Activated naive CD4-positive, alpha-beta T cell treated with anti-CD3 and anti-CD28 coated beads, Interleukin-2, amount 50 U/mL, for 16 hours (primary cell): ENCODE measurements around the gene ZNF775.

ENCODE experiments used
- DNase-seq: peaks from one replicate; pipeline ENCODE4 v3.0.0-alpha.2; 2020

ZNF775 gene

DNA sequence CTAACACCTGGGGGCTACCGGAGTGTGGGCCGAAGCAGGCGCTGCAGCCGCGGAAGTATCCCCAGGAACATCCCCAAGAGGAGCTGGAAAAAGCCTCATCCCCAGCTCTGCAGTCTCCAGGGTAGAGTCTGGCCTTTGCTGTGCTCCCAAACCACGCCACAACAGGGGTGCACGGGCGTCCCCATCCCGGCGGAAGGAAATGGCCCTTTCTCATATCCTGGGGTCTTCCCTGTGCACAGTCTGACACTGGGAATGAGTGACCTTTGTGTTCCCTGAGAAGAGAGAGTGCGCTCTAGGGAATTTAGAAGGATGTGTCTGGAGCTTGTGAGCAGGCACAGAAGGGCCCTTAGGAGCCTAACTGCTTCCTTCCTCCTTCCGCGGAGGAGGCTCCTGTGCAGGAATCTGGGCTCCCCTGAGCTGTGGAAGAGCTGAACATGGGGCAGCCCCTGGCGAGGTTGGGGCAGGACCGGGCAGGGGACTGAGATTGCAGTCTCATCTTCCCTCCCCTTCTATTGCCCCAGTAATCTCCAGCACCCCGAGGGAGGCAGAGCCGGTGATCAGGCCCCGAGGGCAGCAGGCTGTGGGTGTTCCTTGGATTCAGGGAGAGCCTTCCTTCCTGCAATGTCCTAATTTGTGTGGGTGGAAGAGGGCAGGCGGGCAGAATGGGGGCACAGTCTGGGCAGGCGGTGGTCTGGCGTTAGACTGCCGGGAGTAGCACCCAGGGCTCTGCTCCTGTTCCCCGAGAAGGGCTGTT, 9.2 kb upstream of the ZNF775 start:
- DNase-seq = no peak

DNA sequence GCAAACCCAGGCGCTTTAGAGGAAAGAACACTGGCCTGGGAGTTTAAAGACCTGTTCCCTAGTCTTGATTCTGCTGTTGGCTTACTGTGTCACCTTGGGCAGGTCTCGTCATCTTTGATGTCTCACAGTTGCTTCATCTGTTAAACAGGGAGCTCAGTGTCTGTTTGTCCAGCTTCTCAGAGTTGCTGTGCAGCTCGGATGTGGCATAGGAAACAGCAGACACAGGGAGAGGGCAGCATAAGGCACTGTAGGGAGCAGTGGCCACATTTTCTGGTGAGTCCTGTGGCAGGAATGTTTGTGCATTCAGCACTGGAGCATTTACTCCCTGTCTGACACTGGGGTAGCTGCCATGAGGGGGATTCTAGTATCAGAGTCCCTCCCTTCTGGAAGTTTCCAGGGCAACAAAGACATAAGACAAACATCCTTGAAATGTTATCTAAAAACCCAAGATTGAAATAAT, 8.5 kb upstream of the ZNF775 start:
- DNase-seq = no peak

DNA sequence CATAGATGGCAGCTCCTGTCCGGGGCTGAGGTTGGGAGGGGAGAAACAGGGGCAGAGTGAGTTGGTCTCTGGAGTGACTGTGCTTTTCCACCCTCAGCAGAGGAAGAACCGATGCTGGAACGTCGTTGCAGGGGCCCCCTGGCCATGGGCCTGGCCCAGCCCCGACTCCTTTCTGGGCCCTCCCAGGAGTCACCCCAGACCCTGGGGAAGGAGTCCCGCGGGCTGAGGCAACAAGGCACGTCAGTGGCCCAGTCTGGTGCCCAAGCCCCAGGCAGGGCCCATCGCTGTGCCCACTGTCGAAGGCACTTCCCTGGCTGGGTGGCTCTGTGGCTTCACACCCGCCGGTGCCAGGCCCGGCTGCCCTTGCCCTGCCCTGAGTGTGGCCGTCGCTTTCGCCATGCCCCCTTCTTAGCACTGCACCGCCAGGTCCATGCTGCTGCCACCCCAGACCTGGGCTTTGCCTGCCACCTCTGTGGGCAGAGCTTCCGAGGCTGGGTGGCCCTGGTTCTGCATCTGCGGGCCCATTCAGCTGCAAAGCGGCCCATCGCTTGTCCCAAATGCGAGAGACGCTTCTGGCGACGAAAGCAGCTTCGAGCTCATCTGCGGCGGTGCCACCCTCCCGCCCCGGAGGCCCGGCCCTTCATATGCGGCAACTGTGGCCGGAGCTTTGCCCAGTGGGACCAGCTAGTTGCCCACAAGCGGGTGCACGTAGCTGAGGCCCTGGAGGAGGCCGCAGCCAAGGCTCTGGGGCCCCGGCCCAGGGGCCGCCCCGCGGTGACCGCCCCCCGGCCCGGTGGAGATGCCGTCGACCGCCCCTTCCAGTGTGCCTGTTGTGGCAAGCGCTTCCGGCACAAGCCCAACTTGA, 7.8 kb upstream of the ZNF775 start:
- no peak for DNase-seq

DNA sequence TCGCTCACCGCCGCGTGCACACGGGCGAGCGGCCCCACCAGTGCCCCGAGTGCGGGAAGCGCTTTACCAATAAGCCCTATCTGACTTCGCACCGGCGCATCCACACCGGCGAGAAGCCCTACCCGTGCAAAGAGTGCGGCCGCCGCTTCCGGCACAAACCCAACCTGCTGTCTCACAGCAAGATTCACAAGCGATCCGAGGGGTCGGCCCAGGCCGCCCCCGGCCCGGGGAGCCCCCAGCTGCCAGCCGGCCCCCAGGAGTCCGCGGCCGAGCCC, 7.2 kb upstream of the ZNF775 start:
- no peak for DNase-seq

DNA sequence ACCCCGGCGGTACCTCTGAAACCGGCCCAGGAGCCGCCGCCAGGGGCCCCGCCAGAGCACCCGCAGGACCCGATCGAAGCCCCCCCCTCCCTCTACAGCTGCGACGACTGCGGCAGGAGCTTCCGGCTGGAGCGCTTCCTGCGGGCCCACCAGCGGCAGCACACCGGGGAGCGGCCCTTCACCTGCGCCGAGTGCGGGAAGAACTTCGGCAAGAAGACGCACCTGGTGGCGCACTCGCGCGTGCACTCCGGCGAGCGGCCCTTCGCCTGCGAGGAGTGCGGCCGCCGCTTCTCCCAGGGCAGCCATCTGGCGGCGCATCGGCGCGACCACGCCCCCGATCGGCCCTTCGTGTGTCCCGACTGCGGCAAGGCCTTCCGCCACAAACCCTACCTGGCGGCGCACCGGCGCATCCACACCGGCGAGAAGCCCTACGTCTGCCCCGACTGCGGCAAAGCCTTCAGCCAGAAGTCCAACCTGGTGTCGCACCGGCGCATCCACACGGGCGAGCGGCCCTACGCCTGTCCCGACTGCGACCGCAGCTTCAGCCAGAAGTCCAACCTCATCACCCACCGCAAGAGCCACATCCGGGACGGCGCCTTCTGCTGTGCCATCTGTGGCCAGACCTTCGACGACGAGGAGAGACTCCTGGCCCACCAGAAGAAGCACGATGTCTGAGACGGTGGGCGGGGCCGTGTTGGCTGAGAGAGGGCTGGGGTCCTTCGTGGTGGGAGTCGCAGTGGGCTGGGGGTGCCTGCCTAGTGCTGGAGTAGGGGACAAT, 6.7 kb upstream of the ZNF775 start:
- DNase-seq = no peak

DNA sequence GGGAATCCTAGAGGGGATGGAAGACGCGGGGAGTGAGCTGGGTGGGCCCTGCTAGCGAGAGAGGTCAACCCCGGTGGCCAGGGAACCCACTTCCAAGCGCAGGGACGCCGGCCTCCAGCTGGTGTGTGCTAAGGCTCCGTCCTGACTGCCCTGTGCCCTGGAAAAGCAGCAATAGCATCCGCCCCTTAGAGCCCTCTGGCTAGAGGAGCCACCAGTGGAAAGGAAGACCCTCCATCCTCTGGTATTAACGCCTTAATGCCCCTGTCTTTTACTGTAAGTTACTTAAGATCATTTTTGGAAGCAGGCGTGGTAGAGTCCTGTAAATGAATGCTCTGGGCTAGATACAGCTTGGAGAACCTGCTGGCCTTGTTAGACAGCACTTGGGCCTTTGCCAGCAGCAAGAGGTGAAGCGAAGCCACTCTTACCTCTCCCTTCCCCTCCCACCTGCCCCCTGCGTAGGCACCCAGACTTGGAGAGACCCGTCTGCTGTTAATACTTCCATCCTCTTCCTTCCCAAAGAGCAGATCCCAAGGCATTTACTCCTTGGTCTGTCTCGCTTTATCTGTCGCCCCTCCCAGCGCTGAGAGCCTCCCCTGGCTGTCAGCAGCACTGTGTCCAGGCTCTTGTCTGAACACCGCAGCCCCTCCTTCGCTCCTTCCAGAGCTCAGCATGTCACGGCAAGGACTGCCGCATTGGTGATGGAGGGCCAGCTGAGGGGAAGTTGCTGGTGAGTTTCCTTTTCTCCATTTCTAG, 5.9 kb upstream of the ZNF775 start:
- no peak for DNase-seq

DNA sequence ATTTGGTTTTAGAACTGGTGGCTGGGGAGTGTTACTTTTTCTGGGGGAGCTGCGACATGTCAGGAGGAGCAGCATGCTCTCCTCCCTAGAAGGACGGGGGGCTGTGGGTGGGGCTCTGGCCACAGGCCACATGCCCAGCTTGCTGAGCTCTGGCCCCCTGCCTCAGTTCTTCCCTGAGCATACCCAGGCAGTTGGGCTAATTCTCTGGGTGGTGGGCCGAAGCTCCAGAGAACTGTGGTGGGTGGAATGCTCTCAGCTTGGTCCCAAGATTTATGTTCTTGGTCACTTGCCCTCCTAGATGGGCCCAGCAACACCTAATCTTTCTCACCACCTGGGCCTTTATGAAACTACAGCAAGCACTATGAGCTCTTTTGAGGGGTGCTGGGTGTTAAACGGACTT, 5.1 kb upstream of the ZNF775 start:
- no peak for DNase-seq

DNA sequence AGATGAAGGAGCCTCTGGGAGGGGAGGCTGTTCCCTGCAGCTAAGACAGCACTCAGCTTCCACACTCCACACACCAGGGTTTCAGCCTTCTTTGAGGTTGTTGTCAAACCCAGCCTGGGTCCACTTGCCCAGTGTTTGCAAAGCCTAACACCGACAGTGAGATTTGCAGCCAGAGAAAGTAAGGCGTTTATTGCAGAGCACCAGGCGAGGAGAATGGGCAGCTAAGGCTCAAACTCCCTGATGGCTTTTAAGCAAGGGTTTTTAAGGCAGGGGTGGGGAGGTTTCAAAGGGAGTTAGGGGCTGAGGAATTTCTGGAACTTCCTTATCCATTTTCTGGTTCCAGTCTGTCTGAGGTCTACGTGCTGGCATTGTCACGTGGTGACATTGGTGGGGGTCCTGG, 4.7 kb upstream of the ZNF775 start:
- DNase-seq = no peak

DNA sequence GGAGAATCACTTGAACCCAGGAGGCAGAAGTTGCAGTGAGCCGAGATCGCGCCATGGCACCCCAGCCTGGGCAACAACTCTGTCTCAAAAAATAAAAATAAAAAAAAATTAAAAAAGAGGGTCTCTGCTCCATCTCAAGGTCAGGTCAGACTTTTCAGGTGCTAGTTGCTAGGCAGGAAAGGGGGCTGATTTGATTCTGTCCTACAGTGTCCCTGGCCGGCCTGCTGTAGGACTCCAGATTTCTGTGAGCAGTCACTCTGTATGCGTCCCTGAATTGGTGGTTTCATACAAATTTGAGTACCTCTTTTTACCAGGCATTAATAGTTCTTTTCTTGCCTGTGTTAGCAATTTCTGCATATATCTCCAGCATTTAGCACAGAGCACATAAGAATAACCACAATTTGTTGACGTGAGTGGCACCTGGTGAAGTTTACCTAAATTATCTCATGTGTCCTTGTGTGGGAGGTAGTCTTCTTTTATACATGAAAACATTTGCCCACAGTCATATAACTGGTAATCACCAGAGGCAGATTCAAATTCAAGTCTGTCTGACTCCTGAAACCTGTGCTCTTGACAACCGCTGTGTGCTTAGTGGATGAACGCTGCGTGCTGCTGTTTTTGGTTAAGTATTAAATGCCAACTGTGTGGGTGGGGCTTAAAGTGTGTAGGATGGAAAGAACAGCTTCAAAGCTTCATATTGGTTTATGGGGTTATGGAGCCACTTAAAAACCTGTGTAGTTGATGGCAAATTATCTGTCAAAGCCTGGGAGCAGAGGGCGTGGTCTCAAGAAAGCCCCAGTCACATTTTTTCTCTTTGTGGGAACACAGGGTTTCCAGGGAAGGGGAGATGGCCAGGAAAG, 3.2 kb upstream of the ZNF775 start:
- peak; percentile 61 for DNase-seq

DNA sequence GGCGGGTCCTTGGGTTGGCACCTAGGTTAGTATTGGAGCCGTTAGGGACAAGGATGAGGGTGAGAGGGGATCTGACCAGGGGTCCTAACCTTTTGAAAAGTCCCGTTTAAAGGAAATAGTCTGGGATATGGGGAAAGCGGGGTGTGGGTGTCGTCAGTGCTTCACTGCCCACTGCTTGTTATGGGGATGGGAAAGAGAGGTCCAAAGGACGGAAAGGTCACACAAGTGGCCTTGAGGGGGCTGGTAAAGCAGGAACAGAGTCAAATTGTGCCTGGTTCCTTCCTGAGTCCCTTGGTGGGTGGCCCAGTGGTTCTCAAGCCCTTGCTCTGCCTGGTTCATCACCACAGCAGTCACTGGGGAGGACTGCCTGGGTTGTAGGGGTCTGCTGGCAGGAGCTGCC, 2.6 kb upstream of the ZNF775 start:
- no peak for DNase-seq

DNA sequence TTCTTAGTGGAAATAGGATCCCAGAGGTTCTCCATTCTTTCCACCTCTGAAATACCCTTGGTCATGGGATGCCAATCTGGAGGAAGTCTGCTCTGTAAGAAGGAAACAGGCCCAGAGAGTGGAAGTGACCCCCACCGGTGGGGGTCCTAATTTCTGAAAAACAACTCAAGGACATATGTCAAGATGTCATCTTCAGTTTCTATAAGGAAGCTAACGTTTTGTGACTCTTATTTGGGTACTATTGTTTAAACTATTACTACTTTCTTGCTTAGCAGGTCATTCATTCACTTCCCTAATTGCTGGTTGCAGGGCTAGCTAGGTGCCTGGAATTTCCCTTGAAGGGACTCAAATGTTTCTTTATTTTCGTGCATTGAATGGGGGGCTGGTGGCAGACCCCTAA, 1.9 kb upstream of the ZNF775 start:
- no peak for DNase-seq

DNA sequence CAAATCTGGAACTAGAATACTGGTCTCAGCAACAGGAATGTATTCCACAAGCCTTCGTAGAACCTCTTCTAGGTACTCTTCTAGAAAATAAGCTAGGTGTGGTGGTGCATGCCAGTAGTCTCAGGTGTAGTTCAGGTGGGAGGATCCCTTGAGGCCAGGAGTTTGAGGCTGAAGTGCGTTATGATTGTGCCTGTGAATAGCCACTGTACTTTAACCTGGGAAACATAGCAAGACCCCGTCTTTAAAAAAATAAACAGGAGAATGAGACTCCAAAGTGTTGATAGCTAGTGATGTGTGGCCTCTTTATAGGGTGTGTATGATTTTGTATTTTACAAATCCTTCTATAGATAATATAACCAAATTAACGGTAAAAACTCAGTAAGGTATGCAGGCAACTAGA, 1.5 kb upstream of the ZNF775 start:
- no peak for DNase-seq

DNA sequence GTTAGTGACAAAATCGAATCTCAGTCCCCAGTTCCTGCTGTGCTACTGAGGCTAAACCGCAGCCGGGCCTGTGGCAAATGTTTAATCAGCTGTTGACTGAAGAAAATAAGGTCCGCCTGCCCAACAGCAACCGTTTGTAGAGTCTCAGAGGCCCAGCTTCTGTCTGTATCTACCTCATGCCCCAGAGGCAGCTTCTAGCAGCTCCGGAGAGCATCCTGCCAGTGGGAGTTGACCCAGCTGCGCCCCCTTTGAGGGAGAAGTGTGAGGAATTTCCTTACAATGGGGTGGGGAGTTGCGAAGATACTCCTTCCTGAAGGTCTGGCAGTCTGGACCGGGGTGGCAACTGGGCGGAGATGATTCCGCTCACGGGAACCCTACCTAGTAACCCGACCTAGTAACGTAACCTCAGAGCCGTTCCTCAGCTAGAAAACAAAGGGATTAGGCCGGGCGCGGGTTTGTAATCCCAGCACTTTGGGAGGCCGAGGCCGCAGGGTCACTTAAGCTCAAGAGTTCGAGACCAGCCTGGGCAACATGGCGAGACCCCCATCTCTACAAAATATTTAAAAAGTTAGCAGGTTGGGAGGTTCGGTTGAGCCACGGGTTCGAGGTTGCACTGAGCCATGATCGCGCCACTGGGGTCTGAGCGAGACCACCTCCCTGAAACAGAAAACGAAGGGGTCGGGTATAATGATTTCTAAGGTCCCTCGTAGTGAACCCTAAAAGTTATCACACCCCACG, 846 bp upstream of the ZNF775 start:
- no peak for DNase-seq

DNA sequence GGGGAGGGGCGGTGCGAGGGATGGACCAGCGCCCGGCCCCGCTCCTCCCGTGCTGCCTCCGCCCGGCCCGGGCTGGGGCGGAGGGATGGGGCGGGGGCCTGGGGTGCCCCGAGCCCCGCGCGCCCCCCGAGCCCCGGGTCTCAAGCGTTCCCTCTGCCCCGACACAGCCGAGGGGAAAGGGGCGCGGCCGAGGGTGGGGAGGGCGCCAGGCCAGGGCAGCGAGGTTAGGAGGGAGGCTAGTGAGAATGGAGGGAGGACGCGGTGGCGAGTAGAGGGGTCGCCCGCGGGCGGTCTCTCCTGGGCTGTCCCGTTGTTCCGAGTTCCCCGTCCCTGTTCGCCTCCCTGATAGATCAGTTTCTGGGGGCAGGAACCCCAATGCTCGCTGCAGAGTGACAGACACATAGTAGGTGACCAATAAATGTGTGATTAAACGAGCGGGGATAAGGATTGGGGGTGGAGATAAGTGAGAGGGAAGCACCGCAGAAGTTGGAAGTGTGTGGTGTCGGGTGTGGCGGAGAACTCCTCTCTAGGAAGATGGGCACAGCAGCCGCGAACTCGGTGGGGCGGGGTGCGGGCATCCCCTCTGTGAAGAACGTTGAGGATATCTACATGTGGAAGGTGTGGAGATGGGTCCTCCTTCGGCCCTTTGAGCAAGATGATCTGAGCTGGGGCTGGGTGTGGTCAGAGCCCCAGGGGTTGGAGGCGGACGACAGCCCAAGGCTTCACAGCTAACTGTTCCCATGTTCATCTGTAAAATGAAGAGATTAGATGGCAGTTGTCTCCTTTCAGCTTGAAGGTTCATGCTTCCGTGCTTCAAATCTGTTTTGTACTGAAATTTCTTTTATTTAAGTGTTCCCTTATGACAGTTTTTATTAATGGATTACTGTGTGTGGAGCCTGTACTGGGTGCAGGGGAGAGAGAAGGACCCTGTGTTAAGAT, 580 bp downstream of the ZNF775 start:
- no peak for DNase-seq

DNA sequence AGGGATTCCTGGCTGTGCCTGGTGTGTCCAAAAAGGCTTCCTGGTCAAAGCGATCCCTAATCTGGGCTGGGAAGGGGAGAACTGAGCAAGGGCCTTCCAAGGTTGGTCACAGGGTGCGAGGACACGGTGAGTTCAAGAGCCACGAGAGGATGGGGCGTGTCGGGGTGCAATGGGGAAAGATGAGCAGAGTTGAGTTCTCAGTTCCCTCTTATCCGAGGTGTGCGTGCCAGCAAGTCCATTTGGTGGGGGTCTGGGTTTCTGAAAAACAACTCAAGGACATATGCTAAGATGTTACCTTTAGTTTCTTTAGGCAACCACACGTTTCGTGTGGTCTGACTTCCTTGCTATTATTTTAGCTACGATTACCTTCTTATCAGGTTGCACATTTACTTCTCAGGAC, 1.3 kb downstream of the ZNF775 start:
- DNase-seq = no peak

DNA sequence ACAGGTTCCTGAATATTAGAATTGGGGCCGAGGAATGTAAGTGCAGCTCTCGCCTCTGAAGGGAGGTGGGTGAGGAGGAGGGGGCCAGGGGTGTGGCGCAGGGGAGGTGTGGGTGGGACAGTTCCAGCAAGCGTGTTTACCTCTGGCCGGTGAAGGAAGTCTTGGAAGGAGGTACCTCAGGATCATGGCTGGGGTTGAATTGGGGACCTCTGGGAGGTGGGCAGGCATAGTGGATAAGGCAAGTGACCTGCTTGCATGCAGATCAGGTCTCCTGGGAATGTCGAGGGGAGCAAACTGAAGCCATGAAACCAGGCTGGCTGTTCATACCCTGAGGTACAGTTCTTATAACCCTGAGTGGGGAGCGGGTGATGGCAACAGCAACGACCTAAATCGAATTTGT, 2.0 kb downstream of the ZNF775 start:
- DNase-seq = no peak

DNA sequence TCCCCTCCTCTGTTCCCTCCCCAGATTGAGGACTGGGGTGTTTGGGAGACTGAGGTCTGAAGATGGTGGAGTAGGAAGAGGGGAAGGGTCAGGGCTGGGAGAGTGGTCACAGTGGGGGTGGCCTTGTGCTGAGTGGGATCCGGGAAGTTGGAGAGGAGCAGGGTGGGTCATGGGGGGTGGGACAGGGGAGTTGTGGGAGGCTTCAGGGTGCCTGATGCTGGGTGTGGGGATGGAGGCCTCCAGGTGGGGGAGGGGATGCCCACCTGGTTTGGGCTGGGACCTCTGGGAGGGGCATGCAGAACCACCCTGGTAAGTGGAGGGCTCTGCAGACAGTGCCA, 2.6 kb downstream of the ZNF775 start:
- no peak for DNase-seq

DNA sequence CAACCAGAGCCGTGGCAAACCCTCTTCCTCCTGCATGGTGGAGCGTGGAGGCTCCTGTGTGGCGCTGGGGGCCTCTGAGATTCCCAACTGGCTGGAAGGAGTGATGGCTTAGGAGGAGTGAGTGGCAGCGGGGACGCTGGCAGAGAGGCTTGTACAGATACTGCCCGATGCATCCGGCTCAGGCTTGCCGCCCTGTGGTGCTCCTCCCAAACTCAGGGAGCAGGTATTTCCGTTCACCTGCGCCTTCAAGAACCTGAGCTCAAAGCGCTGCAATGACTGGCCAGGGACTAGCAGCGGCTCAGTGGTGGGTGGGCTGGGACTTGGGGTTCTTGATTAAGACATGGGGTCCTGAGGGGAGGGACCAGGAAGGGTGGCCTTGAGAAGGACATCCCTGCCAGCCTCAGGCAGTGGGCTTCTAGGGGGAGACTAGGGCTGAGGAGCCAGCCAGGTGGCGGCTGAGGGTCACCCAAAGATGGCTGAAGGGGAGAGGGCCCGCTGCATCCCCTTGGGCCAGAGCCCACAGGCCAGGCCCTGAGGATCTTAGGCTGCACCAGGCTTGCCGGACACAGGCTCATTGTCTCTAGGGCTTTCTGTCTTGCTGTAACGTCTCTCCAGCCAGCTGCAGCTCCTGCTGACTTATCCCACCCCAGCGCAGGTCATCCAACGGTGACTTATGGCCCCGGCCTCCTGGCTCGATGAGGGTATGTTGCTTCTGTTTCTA, 3.2 kb downstream of the ZNF775 start:
- no peak for DNase-seq

DNA sequence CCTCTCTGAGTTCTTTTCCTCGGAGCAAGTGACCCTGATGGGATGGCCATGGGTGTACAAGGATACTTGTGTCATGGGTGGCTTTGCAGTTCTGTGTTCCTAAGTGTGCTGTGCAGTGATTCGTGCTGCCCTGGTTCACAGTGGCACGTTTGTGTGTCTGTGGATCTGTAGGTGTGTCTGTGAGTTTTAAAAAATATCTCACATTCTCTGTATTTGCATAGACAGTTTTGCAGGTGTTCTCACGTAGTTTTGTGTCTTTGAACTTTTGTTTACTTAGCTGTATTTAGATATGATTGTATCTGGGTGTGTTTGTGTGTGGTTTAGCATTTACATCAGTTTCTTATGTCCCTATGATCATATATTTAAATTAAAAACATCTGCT, 3.7 kb downstream of the ZNF775 start:
- no peak for DNase-seq
